Calu3 (cell line): ENCODE results near the gene NMUR2. TPM values are rescaled to one million over a fixed set of nuclear protein-coding genes. Genes with fewer than 3 reads are reported as not detected.

Source experiments
- BruUV-seq: library from RNA; stranded (reverse); fragments of 400-500 nt; replicated peaks from 2 replicates; lab custom pipeline; 2021; lab: Mats Ljungman, UMichigan
- CTCF ChIA-PET: fragments of 300-600 bp; sonication (Branson Sonifier 250); formaldehyde crosslinking; loops from one replicate; lab custom pipeline; 2022; ENCODE audit warnings: antibody characterized with exemption; lab: Charles Lee
- DNase-seq: peaks from one replicate; pipeline ENCODE4 v3.0.0; 2022
- H3K27ac Mint-ChIP-seq: one replicate; pipeline ENCODE4 v1.8.0; 2022; ENCODE audit warnings: mixed read lengths; ENCODE audit not compliant: unreplicated experiment
- H3K27me3 Mint-ChIP-seq: one replicate; pipeline ENCODE4 v1.8.0; 2022; ENCODE audit warnings: mixed read lengths; ENCODE audit not compliant: unreplicated experiment
- H3K36me3 Mint-ChIP-seq: one replicate; pipeline ENCODE4 v1.8.0; 2022; ENCODE audit warnings: mild to moderate bottlenecking, moderate library complexity, mixed read lengths; ENCODE audit not compliant: insufficient read depth, unreplicated experiment
- H3K4me1 Mint-ChIP-seq: one replicate; pipeline ENCODE4 v1.8.0; 2022; ENCODE audit warnings: mild to moderate bottlenecking, low read depth, mixed read lengths; ENCODE audit not compliant: unreplicated experiment
- H3K4me3 Mint-ChIP-seq: one replicate; pipeline ENCODE4 v1.8.0; 2022; ENCODE audit warnings: mild to moderate bottlenecking, low read depth, moderate library complexity, mixed read lengths; ENCODE audit not compliant: unreplicated experiment
- H3K9me3 Mint-ChIP-seq: one replicate; pipeline ENCODE4 v1.8.0; 2022; ENCODE audit warnings: low read depth, mixed read lengths; ENCODE audit not compliant: unreplicated experiment
- CTCF ChIP-seq: fragments of 200-600 bp; IDR thresholded peaks from one replicate; pipeline ENCODE4 v1.8.0; 2022; ENCODE audit warnings: antibody characterized with exemption; ENCODE audit not compliant: unreplicated experiment
- intact Hi-C: fragments of 100-400 bp; cut with micrococcal nuclease; formaldehyde crosslinking; loops from one replicate; pipeline ENCODE4 v1.10.0; 2022; ENCODE audit not compliant: unreplicated experiment
- total RNA-seq: library from RNA; stranded (reverse); gene quantifications from 2 replicates; pipeline ENCODE4 v1.2.3, GENCODE V29; 2022

Gene NMUR2
- total RNA-seq, 1 experiment from 2014 or later: 178 TPM

GRCh38 chr5:152400846-152401245, 4.2 kb downstream of the NMUR2 start:
- no peak for DNase-seq
- Mint-ChIP-seq H3K9me3 (no peaks in the 10 kb centered on the region), H3K4me3 (peak overlapping the region; percentile 96), H3K36me3 (peaks cover 79% of the 10 kb centered on the region), H3K27me3 (no peaks in the 10 kb centered on the region), H3K4me1 (peaks cover 38% of the 10 kb centered on the region), H3K27ac (peak overlapping the region; percentile 38)
- BruUV-seq: no TSS peak
- TF ChIP-seq CTCF: no peak
- intact Hi-C loops: loop anchor here (1.0 to 2.0 kb wide), 2 partner anchors 30 to 99 kb away; no protein-coding TSS in a partner anchor
- CTCF ChIA-PET: no interaction called here

- no peaks in the 10 kb centered on the region for H3K9me3 Mint-ChIP-seq
- no peaks in the 10 kb centered on the region for H3K27me3 Mint-ChIP-seq
- H3K4me1 Mint-ChIP-seq: peaks cover 45% of the 10 kb centered on the region
- no TSS peak for BruUV-seq
- H3K27ac Mint-ChIP-seq: no peak overlapping the region
- intact Hi-C loops: no loop called here
- CTCF ChIA-PET: interaction anchor here (0.7 kb wide), 1 partner anchor 98 kb away, joined by 4 read pairs; no protein-coding TSS in a partner anchor
- no peak for DNase-seq
- peaks cover 54% of the 10 kb centered on the region for H3K36me3 Mint-ChIP-seq
- no peak overlapping the region for H3K4me3 Mint-ChIP-seq
- no peak for TF ChIP-seq CTCF
These were observed 7.5 kb downstream of the NMUR2 start for GRCh38 chr5:152397581-152397980.

- CTCF ChIA-PET: interaction anchor here (0.9 kb wide), 1 partner anchor 10 kb away, joined by 3 read pairs; no protein-coding TSS in a partner anchor
- H3K9me3 Mint-ChIP-seq: peaks cover 2% of the 10 kb centered on the region
- no peak for TF ChIP-seq CTCF
- peaks cover 31% of the 10 kb centered on the region for H3K4me1 Mint-ChIP-seq
- no TSS peak for BruUV-seq
- H3K4me3 Mint-ChIP-seq: no peak overlapping the region
- peaks cover 37% of the 10 kb centered on the region for H3K36me3 Mint-ChIP-seq
- no peaks in the 10 kb centered on the region for H3K27me3 Mint-ChIP-seq
- H3K27ac Mint-ChIP-seq: no peak overlapping the region
- no peak for DNase-seq
- intact Hi-C loops: no loop called here
These were observed 11.6 kb downstream of the NMUR2 start for GRCh38 chr5:152393441-152393840.

GRCh38 chr5:152389208-152389849, 15.8 kb downstream of the NMUR2 start:
- Mint-ChIP-seq H3K36me3 (peaks cover 18% of the 10 kb centered on the region), H3K9me3 (peaks cover 2% of the 10 kb centered on the region), H3K4me3 (no peak overlapping the region), H3K27me3 (no peaks in the 10 kb centered on the region), H3K27ac (no peak overlapping the region), H3K4me1 (peaks cover 59% of the 10 kb centered on the region)
- BruUV-seq: no TSS peak
- no peak for TF ChIP-seq CTCF
- intact Hi-C loops: no loop called here
- CTCF ChIA-PET: no interaction called here
- DNase-seq: no peak
